GM18868 (cell line): ENCODE results near the gene ANO7.

Source experiments
- ATAC-seq: cut with Tn5 transposase; IDR thresholded peaks from one replicate; pipeline ENCODE4 v1.9.1; 2021; ENCODE audit warnings: mild to moderate bottlenecking, moderate library complexity; ENCODE audit not compliant: unreplicated experiment

ANO7 gene

DNA sequence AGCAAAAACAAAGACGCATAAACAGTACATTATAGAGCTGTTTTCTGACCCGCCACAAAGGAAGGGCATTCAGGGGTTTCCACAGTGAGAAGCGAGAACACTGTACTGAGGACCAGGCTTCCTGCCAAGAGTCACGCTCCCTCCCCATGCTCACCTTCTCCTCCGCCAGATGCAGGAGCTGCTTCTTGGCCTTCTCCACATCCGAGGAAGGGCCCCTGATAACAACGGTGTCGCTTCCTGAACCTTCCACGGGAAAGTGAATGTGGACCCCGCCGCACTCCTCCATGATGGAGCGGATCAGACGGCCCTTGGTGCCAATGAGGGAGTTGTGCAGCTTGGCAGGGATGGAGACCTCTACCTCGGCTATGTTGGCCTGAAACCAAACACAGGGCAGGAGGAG is 53.8 kb downstream of the ANO7 start:
- no peak for ATAC-seq

DNA sequence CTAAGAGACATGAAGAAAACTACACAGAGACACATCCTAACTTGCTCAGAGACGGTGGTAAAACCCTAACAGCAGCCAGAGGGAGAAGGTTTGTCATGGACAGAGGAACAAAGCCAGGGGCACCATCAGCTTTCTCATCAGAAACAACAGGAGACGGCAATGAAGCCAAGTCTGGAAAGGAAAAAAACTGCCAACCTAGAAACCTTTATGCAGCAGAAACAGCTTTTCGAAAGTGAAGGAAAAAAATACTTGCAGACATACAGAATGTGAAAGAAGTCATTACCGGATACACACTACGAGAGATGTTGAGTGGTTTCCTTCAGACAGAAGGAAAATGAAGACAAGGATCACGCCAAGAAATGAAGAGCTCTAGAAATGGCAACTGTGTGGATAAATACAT is 55.9 kb downstream of the ANO7 start:
- no peak for ATAC-seq

DNA sequence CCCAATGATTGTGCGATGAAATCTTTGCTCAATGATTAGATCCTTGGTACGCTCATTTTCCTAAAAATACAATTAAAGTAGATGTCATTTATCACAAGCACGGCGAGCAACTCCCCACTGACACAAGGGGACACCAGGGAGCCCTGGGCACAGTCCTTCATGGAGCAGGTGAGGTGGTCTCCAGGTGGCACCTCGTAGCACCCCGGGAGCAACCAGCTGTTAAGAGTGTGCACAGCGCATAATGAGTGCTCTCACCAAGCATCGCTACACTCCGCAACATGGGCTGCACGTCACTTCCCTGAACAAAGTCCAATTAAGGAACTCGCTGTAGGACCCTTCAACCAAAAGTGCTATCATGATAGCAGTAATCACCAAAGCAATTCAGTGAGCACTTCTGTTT is 59.8 kb downstream of the ANO7 start:
- no peak for ATAC-seq

DNA sequence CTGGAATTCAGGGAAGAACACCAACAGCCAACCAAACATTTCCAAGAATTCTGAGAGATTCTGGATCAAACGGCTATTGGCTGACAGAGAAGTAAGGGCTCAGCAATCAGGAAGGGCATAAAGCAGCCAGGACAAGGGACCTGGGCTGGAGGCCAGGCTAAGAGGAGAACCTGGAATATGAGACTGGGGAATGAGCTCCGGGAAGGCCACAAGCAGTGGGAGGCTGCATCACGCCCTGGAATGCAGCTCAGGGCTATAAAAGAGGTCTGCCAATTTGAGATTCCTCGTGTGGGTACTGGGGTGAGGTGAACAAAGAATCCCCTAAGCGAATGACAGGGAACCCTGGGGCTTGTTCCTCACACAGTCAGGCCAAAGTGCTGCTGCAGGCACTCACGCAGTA is 60.4 kb downstream of the ANO7 start:
- no peak for ATAC-seq

DNA sequence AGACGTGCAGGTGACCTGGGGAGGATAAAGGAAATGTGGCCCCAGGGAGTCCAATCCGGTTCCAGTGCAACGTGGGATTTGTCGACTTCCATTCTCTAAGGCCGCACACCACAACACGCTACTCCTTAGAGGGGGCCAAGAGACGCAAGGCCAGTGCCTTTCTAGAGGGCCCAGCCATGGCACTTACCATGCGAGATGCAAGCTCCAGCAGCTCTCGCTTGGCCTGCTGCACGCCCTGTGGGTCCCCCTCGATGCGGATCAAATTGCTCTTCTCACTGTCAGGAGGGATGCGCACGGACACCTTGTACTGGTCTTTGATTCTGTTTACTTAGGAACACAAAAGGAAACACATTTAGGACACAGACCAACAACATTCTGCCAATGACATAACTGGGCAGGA is 61.2 kb downstream of the ANO7 start:
- ATAC-seq: no peak

DNA sequence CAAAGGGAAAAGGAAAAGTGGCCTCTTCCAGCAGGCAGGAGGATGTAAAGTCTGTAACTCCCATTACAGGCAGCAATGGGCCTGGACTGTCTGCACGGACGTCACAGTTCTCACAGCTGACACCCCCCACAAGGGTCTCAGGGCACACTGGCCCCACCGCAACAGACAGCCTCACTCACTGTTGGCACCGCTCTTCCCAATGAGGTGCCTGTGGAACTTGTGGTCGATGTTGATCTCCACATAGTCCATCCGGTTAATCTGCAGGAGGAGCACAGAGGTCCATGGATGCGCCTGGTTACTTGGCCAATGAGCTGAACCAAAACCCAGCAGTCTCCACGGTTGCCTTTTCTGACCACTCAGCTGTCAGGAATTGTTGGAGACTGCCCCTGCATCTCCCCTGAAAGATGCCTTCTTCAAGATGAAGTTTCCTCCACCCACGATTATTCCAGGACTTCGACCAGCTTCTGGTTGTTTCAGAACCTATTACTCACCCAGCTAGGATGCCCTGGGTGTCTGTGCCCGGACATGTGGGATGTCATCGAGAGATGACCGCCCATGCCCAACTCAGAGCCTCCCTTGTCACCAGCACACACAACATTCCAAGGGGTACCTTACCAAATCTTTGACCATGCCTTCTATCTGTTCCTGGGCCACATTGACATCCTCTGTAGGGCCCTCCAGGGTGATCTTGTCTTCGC is 64.5 kb downstream of the ANO7 start:
- ATAC-seq: no peak

DNA sequence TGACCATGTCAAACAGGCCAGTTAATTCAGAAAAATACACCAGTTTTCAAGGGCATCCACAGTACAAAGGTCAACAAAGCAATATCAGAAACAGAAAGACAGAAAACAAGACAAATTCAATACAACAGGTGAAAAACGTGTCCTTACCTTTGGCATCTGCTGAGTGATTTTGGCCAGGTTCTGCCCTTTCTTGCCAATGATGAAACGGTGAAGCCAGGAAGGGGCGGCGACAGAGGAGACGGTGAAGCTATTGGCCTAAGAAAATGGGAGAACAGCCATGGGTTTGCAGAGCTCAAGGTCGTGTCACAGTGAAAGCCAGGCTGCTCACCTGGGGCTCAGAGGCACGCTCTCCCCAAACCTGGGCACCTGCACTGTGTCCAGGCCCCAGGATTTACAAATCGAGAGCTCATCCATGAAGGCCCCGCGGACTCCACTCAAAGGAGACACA is 66.5 kb downstream of the ANO7 start:
- no peak for ATAC-seq

DNA sequence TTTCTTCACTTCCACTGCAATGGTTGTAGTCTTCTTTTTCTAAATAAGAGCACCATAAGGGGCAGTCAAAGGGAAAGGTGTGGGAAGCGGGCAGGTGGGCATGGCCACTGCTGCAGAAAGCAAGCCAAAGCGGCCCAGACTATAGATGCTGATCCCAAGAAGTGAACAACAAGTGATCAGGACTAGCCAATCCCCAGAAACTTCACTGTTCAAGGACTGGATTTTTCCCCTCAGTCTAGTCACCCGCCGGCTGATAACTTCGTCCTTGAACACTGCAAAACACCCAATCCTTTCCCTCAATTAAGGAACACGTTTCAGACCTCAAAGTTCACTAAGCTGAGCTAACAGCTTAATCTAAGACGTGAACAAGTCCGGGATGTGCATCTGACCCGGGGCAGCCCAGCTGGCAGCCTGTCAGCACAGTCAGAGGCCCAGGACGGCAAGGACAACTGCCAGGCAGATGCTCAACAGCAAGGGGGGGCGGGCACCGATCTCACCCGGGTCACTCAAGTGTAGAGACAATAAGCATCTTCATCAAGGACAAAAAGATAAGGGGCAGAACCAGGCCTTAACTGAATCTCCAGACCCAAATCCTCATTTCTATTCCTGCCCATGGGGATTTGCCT is 67.2 kb downstream of the ANO7 start:
- no peak for ATAC-seq

DNA sequence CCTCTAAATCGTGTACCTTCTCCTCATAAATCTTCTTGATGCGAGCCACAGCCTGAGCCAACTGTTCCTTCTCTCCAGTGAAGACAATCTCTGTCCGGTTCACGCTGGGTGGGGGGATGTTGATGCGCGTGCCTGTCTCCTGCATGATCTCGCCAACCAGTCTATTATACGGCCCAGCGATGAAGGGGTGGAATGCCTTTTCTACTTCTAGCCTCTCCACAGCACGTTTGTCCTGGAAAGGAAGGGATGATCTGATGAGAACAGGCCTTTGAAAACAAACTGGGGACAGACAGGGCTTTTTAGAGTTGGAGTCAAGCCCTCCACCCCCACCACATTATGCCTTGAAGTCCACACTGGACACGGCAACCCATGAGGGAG is 67.7 kb downstream of the ANO7 start:
- ATAC-seq: no peak

DNA sequence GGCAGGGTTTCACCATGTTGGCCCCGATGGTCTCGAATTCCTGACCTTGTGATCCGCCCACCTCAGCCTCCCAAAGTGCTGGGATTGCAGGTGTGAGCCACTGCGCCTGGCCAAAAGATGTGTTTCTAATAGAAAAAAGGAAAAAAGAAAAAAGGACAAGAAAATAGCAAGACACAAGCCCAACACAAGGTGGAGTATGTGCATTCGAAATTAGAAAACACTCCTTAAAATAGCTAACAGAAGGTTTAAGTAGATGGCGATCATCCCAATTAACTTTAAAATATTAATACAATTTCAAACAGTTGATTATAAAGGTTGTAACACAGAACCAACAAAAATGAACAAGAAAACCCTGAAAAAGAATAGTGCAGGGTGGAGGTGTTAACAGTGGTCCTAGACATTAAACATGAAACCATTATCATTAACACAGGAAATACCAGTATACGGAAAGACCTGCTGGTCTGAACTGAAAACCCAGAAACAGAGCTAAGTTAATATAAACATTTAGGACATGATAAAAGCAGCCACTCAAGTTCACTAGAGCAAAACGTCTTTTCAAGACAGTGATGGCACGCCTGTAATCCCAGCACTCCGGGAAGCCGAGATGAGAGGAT is 69.0 kb downstream of the ANO7 start:
- ATAC-seq: no peak

DNA sequence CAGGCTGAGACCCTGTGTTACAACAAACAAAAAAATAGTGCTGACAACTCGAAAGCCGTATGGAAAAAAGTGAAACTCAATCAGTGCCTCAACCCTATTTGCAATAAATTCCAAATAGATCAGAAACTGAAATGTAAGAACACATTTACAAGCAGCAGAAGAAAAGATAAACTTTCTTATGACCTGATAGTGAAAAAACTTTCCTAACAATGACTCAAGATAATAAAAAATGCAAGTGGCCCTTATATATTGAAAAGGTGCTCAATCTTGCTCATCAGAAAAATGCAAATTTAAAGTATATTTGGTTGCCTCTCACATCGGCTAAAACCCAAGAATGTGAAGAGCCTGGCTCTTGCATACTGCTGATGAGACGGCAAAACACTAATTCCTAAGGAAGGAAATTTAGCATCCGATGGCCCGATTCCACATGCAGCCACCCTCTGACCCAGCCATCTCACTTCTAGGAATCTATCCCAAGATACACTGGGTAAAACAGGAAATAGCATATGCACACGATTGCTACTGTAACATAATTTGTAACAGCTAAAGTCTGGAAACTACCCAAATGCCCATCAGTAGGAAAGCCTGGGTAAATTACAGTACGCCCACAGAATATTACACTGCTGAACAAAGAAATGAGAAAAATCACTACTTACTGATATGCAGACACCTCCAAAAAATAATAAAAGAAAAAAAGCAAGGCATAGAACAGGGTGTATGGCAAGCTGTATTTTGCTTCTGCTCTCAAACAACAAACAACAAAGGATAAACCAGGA is 70.2 kb downstream of the ANO7 start:
- no peak for ATAC-seq

DNA sequence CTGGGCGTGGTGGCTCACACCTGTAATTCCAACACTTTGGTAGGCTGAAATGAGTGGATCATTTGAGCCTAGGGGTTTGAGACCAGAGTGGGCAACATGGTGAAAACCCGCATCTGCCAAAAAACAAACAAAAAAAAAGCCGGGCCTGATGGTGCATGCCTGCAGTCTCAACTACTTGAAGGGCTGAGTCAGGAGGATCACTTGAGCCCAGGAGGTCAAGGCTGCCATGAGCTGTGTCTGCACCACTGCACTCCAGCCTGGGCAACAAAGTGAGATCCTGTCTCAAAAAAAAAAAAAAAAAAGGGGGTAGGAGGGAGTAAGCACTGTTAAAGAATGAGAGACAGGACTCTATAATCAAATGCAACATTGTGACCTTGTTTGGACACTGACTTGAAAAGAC is 72.4 kb downstream of the ANO7 start:
- ATAC-seq: no peak

DNA sequence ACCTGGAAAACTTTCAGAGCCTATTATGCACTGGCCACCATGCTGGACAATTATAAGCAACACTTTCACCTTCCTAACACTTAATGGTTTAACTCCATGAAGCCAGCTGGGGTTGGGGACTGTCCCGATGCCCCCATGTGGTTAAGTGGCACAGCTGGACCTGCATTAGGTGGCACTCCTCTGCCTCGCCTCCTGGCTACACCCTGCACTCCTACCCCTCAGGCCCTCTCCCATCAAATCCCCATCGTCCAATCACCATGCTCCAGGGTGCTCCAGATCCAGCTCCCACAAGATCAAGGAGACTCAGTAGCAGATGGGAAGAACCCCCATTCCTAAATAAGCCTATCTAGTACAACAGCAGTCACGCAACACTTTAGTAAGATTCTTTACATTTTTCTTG is 73.2 kb downstream of the ANO7 start:
- no peak for ATAC-seq

DNA sequence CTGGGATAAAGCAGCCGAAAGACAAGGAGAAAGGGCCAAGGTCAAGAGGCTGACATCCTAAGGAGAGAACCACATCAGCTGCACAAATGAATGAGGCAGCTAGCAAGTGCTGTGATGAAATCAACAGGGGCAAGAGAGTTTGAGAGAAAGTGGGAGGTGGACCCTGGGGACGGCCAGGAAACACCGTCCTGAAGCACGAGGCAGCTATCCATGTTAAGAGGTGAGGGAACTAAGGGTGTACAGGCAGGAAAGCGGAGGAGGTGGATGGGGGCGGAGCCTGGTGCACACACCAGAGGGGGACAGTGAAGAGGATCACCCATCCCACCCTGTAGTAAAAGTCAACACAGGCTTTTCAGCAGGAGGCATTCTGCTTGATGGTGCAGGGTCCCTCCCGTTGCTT is 74.6 kb downstream of the ANO7 start:
- ATAC-seq: no peak

DNA sequence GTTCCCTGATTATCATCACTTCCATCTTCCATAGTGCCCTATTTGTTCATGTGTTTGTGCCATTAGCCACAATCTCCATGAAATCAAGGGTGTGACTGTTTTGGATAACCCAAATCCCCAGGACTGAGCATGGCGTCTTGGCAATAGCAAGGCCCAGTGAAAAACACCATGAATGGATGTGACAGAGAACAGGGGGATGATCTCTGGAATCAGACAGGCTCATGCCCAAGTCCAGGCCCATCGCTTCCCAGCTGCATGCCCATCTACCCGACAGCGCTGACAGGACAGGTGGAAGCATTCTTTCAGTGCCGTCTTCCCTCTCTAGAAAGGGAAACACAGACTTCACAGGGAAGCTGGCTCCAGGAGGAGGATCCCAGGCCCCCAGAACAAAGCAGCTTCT is 77.0 kb downstream of the ANO7 start:
- no peak for ATAC-seq

DNA sequence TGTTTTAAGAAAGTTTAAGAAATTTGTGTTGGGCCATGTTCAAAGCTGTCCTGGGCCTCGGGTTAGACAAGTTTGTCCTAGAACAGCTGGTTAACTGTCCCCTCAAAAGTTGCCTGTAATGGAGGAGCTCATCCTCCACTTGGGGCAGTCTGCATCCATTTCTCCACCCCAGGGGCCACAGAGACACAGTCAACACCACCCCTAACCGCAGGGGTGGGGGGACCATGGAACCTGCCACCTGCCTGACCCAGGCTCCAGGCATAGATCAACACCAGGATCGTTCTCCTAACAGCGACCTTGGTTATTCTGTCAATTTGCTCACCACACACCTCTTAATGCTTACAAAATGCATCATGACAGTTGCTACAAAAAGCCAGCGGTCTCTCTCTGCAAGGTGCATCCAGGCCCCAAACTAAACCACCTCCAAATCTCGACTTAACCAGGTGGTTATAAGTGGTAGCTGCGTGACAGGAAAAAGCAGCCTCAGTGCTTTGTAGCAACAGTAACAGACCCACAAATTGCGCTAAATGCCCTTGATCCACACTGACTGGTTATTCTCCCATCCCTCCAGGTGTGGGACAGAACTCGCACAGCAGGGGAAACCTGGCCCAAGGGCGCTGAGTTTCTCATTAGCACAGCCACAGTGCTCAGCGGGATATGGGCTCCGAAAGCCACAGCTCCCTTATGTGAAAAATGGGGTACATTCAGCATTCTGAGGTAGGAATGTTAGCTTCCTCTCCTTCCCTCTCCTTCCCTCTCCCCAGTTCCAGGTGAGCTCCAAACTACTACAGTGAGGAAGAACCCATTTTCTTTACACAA is 79.0 kb downstream of the ANO7 start:
- ATAC-seq: no peak

DNA sequence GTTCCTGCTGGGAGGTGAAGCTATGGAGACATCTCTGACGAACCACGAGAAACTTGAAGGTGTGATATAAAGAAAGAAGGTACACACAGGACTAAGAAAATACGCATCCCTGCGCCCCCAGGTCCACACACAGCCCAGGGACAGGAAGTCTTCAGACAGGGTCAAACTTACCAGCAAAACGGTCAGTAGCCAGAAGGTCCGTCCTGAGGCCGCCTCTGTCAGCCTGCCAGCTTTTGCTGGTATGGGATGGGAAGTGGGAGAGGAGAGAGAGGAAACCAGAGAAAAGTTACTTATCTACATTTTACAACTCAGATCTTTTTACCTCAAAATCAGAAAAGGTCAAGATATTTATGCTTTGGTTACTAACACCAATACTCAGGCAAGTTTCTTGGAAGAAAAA is 79.8 kb downstream of the ANO7 start:
- no peak for ATAC-seq

DNA sequence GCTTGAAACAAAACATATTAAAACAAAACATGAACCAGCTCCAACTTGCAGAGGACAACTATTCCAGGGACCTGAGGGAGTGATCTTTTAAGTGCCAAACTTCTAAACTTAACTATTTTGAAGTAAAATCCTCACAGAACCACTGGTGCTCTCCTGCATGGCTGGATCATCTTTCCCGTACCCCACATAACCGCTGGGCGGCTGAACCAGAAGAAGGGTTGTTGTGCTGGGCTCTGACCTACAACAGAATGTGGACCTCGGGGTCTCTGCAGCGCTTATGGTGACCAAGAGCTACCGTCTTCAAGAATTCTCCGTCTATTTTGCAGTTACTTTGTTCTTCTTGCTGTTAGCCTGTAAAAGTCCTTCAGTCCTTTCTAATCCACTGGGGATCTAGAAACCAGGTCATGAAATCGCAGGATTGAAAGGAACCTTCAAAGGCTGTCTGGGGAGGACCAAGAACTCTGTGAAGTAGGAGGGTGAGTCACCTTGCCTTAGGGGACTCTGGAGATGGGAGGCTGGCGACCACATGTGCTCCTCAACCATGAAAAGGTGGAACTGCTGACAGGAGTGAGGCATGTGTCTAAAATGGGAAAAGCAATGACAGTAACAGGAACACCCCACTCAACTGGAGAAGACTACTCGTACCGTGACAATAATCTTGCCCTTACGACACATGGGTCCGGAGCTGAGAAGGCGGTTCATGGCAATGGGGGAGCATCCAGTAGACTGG is 80.4 kb downstream of the ANO7 start:
- no peak for ATAC-seq

DNA sequence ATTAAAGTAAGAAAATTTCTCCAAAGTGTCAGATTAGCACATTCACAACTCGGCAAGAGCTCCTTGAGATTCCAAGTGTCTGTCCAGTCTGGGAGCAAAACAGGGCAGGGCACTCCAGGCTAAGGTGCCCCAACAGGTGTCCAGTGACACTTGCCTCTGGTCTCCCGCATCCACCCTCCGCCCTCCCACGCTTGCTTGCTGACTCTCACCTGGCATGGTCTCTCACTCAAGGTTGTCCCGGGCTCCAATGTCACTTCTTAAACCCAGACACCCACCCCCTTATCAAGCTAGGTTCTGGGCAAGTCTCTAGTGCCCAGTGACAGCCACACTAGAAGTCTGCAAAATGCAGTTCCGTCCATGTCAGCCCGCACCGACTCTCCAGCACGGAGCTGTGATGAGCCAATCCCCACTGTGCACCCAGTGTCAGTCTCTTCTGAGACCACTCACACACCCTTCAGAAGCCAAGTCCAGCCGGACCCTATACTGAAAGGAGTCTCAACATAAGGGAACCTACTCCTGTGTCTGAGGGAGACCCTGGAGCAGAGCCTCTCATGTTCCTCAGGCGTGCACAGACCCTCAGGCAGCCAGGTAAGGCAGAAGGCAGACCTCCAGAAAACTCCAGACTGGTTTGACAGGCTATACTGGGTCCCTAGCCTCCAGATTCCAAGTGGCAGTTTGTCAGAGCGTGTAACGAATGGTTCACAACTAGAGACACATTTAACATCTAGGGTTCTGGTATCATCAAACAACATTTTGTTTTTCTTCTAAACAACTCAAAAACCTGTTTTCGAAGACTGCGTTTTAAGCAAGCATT is 81.4 kb downstream of the ANO7 start:
- ATAC-seq: no peak
